NCI-H446 (cell line): Measurements from ENCODE around the gene MFSD12.

Experiments used
- DNase-seq, 2 experiments: peaks; one replicate each; lab custom pipeline; 2025; lab: John Stamatoyannopoulos, UW

Gene MFSD12

GRCh38 chr19:3506384-3507340, 50.7 kb downstream of the MFSD12 start:
- DNase-seq: no peak

GRCh38 chr19:3505598-3506383, 51.6 kb downstream of the MFSD12 start, which contains the start of gene FZR1:
Gene FZR1 (plus strand): TSS chr19:3506311. CDS start chr19:3522990, 16,679 bp downstream.
- DNase-seq: peak; percentile 97 to 100

GRCh38 chr19:3504735-3505134, 52.7 kb downstream of the MFSD12 start:
- DNase-seq: no peak

- no peak for DNase-seq
Measured at GRCh38 chr19:3503036-3503572, 54.3 kb downstream of the MFSD12 start.

GRCh38 chr19:3501780-3502179, 55.6 kb downstream of the MFSD12 start:
- DNase-seq: no peak

GRCh38 chr19:3500429-3501101, 56.8 kb downstream of the MFSD12 start, which contains the start of gene DOHH:
Gene DOHH (minus strand): TSS chr19:3500674. CDS start chr19:3496814, 3,860 bp downstream.
- DNase-seq: peak; percentile 96 to 98

GRCh38 chr19:3499738-3500428, 57.5 kb downstream of the MFSD12 start:
- DNase-seq: no peak

GRCh38 chr19:3497757-3498520, 59.4 kb downstream of the MFSD12 start:
- no peak for DNase-seq

GRCh38 chr19:3496392-3497273, 60.8 kb downstream of the MFSD12 start:
- DNase-seq: no peak

GRCh38 chr19:3494559-3494958, 62.8 kb downstream of the MFSD12 start:
- DNase-seq: no peak
